ENCODE measurements around the gene CTNNA2.

Gene CTNNA2

DNA sequence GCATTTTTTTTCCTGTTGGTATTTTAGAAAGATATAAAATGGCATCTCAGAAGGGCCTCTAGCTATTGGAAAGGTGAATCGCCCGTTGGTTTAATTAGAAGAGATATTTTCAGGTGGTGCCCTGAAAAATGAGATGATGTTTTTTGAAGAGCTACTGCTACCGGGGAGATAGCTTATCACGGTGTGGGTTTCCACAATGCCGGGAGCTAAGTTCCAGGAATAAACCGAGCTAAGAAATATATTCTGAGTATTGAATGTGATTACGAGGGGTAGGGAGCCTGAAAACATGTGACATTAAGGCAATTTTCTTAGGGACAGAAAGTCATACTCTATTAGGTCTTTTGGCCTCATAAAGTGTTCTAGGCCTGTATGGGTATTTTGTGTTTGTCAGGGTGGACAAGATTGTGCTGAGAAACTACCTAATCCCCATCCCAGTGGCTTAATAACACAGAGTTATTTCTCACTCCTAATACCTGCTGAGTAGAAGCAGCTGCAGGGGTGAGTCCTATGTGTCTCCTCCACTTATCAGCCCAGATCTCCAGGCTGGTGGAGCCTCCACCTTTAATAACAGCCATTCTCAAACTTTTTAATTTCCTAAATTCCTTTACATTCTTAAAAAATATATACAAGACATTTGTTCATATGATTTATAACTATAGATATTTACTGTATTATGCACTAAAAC, 641.5 kb downstream of the CTNNA2 start:
- H3K27ac ChIP-seq (ENCODE audit: low read length) = no peak overlapping the region
- no peak overlapping the region for H3K9ac ChIP-seq (ENCODE audit: low read length)
- H3K27me3 ChIP-seq (ENCODE audit: control insufficient read depth, insufficient read depth, low read length) = no peaks in the 10 kb centered on the region

GRCh38 chr2:80164375-80164774, 651.5 kb downstream of the CTNNA2 start:
- H3K27me3 ChIP-seq (ENCODE audit: control insufficient read depth, insufficient read depth, low read length) = no peaks in the 10 kb centered on the region
- no peak overlapping the region for H3K4me3 ChIP-seq (ENCODE audit: low read length)
- no peaks in the 10 kb centered on the region for H3K36me3 ChIP-seq (ENCODE audit: control insufficient read depth, low read depth, low read length)
- peaks cover 6% of the 10 kb centered on the region for H3K4me1 ChIP-seq (ENCODE audit: control insufficient read depth, low read depth, low read length)
- H3K9me3 ChIP-seq (ENCODE audit: control insufficient read depth, low read depth, low read length) = no peaks in the 10 kb centered on the region
- no peak overlapping the region for H3K27ac ChIP-seq (ENCODE audit: low read length)
- H3K9ac ChIP-seq (ENCODE audit: low read length) = no peak overlapping the region

More for the DNA sequence above, 641.5 kb downstream of the CTNNA2 start:
- H3K36me3 ChIP-seq (ENCODE audit: control insufficient read depth, low read depth, low read length) = no peaks in the 10 kb centered on the region
- H3K4me3 ChIP-seq (ENCODE audit: low read length) = no peak overlapping the region
- no peaks in the 10 kb centered on the region for H3K9me3 ChIP-seq (ENCODE audit: control insufficient read depth, low read depth, low read length)
- no peaks in the 10 kb centered on the region for H3K4me1 ChIP-seq (ENCODE audit: control insufficient read depth, low read depth, low read length)

DNA sequence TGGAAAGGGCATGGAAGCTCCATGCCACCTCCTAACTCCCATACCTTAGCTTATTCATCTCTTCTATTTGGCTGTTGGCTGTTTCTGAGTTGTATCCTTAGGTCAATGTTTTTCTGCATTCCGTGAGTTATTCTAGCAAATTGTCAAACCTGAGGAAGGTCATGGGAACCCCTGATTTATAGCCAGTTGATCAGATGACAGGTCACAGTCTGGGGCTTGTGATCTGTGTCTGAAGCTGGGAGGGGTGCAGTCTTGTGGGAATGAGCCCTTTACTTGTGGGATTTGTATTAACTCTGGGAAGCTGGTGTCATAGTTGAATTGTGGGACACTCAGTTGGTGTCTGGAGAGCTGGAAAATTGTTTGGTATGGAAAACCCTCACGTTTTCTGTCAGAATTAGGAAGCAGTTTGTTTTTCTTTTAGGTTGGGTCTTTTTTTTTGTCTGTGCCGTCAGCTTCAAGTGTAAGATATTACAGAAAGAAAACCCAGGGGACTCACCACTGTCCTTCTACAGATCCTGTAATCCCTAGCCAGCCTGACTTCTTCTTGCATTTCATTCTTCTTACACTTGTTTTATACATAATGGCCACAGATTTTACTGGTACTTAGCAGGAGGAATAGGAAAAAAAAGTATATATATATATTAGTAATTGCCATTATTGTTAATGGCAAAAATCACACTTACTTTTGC, 653.8 kb downstream of the CTNNA2 start:
- no peak overlapping the region for H3K9ac ChIP-seq (ENCODE audit: low read length)
- H3K36me3 ChIP-seq (ENCODE audit: control insufficient read depth, low read depth, low read length) = no peaks in the 10 kb centered on the region
- H3K9me3 ChIP-seq (ENCODE audit: control insufficient read depth, low read depth, low read length) = no peaks in the 10 kb centered on the region
- no peak overlapping the region for H3K27ac ChIP-seq (ENCODE audit: low read length)
- H3K27me3 ChIP-seq (ENCODE audit: control insufficient read depth, insufficient read depth, low read length) = no peaks in the 10 kb centered on the region
- H3K4me1 ChIP-seq (ENCODE audit: control insufficient read depth, low read depth, low read length) = peaks cover 6% of the 10 kb centered on the region
- H3K4me3 ChIP-seq (ENCODE audit: low read length) = no peak overlapping the region

GRCh38 chr2:80167284-80167808, 654.5 kb downstream of the CTNNA2 start:
- H3K27ac ChIP-seq (ENCODE audit: low read length) = no peak overlapping the region
- H3K27me3 ChIP-seq (ENCODE audit: control insufficient read depth, insufficient read depth, low read length) = no peaks in the 10 kb centered on the region
- H3K9me3 ChIP-seq (ENCODE audit: control insufficient read depth, low read depth, low read length) = no peaks in the 10 kb centered on the region
- H3K9ac ChIP-seq (ENCODE audit: low read length) = no peak overlapping the region
- no peaks in the 10 kb centered on the region for H3K36me3 ChIP-seq (ENCODE audit: control insufficient read depth, low read depth, low read length)
- peaks cover 6% of the 10 kb centered on the region for H3K4me1 ChIP-seq (ENCODE audit: control insufficient read depth, low read depth, low read length)
- no peak overlapping the region for H3K4me3 ChIP-seq (ENCODE audit: low read length)

DNA sequence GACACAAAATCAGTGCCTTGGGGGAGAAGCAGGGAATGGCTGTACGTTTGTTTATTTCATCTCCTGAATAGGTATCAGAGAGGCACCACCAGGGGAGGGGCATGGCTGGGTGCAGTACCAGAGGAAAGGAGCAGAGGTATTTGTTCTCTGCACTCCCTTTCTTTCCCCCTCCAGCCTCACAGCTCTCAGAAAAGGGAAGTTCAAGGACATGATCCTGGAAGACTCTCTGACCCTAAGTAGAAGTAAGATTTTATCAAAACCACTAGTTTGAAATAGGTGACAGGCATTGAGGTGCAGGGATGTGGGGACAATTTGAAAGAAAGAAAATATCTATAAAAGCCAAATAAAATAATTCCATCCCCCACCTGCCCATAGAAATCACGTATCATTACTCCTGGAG, 655.2 kb downstream of the CTNNA2 start:
- no peak overlapping the region for H3K9ac ChIP-seq (ENCODE audit: low read length)
- H3K4me1 ChIP-seq (ENCODE audit: control insufficient read depth, low read depth, low read length) = peaks cover 6% of the 10 kb centered on the region
- H3K36me3 ChIP-seq (ENCODE audit: control insufficient read depth, low read depth, low read length) = no peaks in the 10 kb centered on the region
- H3K9me3 ChIP-seq (ENCODE audit: control insufficient read depth, low read depth, low read length) = no peaks in the 10 kb centered on the region
- H3K27me3 ChIP-seq (ENCODE audit: control insufficient read depth, insufficient read depth, low read length) = no peaks in the 10 kb centered on the region
- no peak overlapping the region for H3K4me3 ChIP-seq (ENCODE audit: low read length)
- H3K27ac ChIP-seq (ENCODE audit: low read length) = no peak overlapping the region

DNA sequence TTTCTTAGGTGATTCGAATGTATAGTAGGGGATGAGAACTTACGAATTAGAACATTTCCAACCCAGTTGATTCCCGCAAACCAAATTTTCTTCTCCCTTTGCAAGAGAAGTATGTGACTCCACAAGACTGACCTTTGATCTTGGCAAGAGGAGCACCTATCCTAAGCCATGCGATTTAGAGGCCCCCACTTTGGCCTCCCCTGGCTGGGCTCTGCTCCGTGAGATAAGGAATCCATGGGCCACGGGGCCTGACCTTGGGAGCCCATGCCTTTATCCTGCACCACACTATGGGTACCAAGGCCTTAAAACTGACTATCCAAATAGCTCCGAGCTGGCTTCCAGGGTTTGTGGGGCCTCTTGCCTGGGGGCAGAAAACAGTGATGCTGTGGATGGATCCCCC, 656.0 kb downstream of the CTNNA2 start:
- Histone ChIP-seq H3K9me3 (ENCODE audit: control insufficient read depth, low read depth, low read length) (no peaks in the 10 kb centered on the region), H3K36me3 (ENCODE audit: control insufficient read depth, low read depth, low read length) (no peaks in the 10 kb centered on the region), H3K27ac (ENCODE audit: low read length) (no peak overlapping the region)

GRCh38 chr2:80169811-80170594, 657.2 kb downstream of the CTNNA2 start:
- no peak overlapping the region for H3K27ac ChIP-seq (ENCODE audit: low read length)
- no peak overlapping the region for H3K9ac ChIP-seq (ENCODE audit: low read length)

More for the DNA sequence above, 656.0 kb downstream of the CTNNA2 start:
- peaks cover 6% of the 10 kb centered on the region for H3K4me1 ChIP-seq (ENCODE audit: control insufficient read depth, low read depth, low read length)
- H3K4me3 ChIP-seq (ENCODE audit: low read length) = no peak overlapping the region
- no peak overlapping the region for H3K9ac ChIP-seq (ENCODE audit: low read length)
- no peaks in the 10 kb centered on the region for H3K27me3 ChIP-seq (ENCODE audit: control insufficient read depth, insufficient read depth, low read length)

GRCh38 chr2:80185091-80185490, 672.2 kb downstream of the CTNNA2 start:
- H3K9ac ChIP-seq (ENCODE audit: low read length) = no peak overlapping the region
- no peak overlapping the region for H3K27ac ChIP-seq (ENCODE audit: low read length)
- H3K27me3 ChIP-seq (ENCODE audit: control insufficient read depth, insufficient read depth, low read length) = no peaks in the 10 kb centered on the region
- no peak overlapping the region for H3K4me3 ChIP-seq (ENCODE audit: low read length)
- H3K36me3 ChIP-seq (ENCODE audit: control insufficient read depth, low read depth, low read length) = no peaks in the 10 kb centered on the region
- peaks cover 8% of the 10 kb centered on the region for H3K9me3 ChIP-seq (ENCODE audit: control insufficient read depth, low read depth, low read length)
- no peaks in the 10 kb centered on the region for H3K4me1 ChIP-seq (ENCODE audit: control insufficient read depth, low read depth, low read length)

More at GRCh38 chr2:80169811-80170594, 657.2 kb downstream of the CTNNA2 start:
- H3K27me3 ChIP-seq (ENCODE audit: control insufficient read depth, insufficient read depth, low read length) = no peaks in the 10 kb centered on the region
- no peaks in the 10 kb centered on the region for H3K36me3 ChIP-seq (ENCODE audit: control insufficient read depth, low read depth, low read length)
- H3K4me1 ChIP-seq (ENCODE audit: control insufficient read depth, low read depth, low read length) = no peaks in the 10 kb centered on the region
- no peak overlapping the region for H3K4me3 ChIP-seq (ENCODE audit: low read length)
- no peaks in the 10 kb centered on the region for H3K9me3 ChIP-seq (ENCODE audit: control insufficient read depth, low read depth, low read length)

DNA sequence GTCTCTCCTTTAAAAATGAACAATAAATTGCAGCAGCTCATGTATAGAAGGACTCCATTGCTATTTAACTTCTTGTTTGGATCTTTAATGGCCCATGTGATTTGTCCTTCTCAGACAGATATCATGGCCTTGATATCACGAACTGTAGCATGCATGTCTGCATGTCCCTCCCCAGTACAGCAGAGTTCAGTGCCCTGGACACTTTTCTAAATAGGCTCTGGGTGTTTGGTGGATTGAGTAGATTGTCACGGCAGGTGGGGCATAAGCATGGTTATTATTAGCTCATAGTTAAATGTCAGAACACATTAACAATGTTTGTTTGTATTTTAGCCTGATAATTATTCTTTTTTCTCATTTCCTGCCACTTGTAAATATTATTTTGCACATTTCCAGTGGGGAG, 673.4 kb downstream of the CTNNA2 start:
- Histone ChIP-seq H3K27ac (ENCODE audit: low read length) (no peak overlapping the region), H3K36me3 (ENCODE audit: control insufficient read depth, low read depth, low read length) (no peaks in the 10 kb centered on the region), H3K4me1 (ENCODE audit: control insufficient read depth, low read depth, low read length) (no peaks in the 10 kb centered on the region), H3K9ac (ENCODE audit: low read length) (no peak overlapping the region), H3K4me3 (ENCODE audit: low read length) (no peak overlapping the region), H3K27me3 (ENCODE audit: control insufficient read depth, insufficient read depth, low read length) (no peaks in the 10 kb centered on the region), H3K9me3 (ENCODE audit: control insufficient read depth, low read depth, low read length) (no peaks in the 10 kb centered on the region)

DNA sequence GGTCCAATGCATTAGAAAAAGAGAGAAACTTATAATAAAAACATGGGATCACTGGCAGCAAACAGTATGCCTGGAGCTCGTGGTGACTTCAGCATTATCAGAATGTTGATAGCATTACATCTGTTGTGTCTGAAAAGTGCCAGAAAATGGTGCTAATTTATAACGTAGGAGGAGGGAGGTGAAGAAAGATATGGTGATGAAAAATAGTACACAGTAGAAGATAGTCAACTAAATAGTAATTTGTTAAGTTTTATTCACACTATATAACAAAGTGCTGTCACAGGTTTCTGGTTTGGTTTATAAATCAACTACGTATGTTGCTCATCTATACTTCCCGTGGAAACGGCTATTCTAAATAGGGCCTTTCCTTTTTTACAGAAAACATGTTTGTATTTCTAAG, 674.3 kb downstream of the CTNNA2 start:
- Histone ChIP-seq H3K4me3 (ENCODE audit: low read length) (no peak overlapping the region), H3K27me3 (ENCODE audit: control insufficient read depth, insufficient read depth, low read length) (no peaks in the 10 kb centered on the region), H3K9ac (ENCODE audit: low read length) (no peak overlapping the region), H3K4me1 (ENCODE audit: control insufficient read depth, low read depth, low read length) (no peaks in the 10 kb centered on the region), H3K27ac (ENCODE audit: low read length) (no peak overlapping the region), H3K9me3 (ENCODE audit: control insufficient read depth, low read depth, low read length) (no peaks in the 10 kb centered on the region), H3K36me3 (ENCODE audit: control insufficient read depth, low read depth, low read length) (no peaks in the 10 kb centered on the region)

DNA sequence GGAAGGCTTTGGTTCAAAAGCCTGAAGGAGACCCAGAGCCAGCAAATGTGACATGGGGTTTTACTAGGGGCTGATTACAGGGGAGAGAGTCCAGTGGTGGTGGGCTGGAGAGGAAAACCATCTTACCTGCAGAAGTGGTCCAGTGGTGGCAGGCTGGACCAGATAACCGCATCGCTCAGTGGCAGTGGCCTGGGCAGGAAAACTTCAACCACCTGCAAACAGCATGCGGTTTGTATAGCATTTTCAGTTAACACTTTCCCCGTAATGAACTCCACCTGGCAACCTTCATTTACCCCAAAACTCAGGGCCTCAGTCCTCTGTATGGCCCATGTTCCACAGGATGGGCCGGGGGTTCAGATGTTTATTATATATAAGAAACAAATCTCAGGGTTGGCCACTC, 677.3 kb downstream of the CTNNA2 start:
- no peak overlapping the region for H3K27ac ChIP-seq (ENCODE audit: low read length)
- no peaks in the 10 kb centered on the region for H3K9me3 ChIP-seq (ENCODE audit: control insufficient read depth, low read depth, low read length)
- H3K4me3 ChIP-seq (ENCODE audit: low read length) = no peak overlapping the region
- no peak overlapping the region for H3K9ac ChIP-seq (ENCODE audit: low read length)
- no peaks in the 10 kb centered on the region for H3K4me1 ChIP-seq (ENCODE audit: control insufficient read depth, low read depth, low read length)
- no peaks in the 10 kb centered on the region for H3K27me3 ChIP-seq (ENCODE audit: control insufficient read depth, insufficient read depth, low read length)
- no peaks in the 10 kb centered on the region for H3K36me3 ChIP-seq (ENCODE audit: control insufficient read depth, low read depth, low read length)
